HCT116 (cell line): Measurements from ENCODE around the gene PRKCH. TPM values are rescaled to one million over a fixed set of nuclear protein-coding genes. Genes with fewer than 3 reads are reported as not detected.

Experiments used
- ATAC-seq: fragments of 200-7000 bp; cut with Tn5 transposase; 2 replicates; pipeline ENCODE4 v1.9.1; 2020; ENCODE audit warnings: mild to moderate bottlenecking, moderate library complexity
- BruUV-seq: library from RNA; stranded (reverse); fragments of 400-500 nt; replicated peaks from 2 replicates; lab custom pipeline; 2021; lab: Mats Ljungman, UMichigan
- CTCF ChIA-PET: fragments of 300-600 bp; sonication (Branson Sonifier 250); formaldehyde crosslinking; loops from one replicate; lab custom pipeline; 2021; ENCODE audit warnings: antibody characterized with exemption; lab: Charles Lee
- POLR2A ChIA-PET: fragments of 300-600, 350-600 bp; sonication (Branson Sonifier 250); formaldehyde crosslinking; loops from one replicate; lab custom pipeline; 2021; ENCODE audit warnings: antibody characterized with exemption; lab: Charles Lee
- RAD21 ChIA-PET, 2 experiments: fragments of 300-600 bp; sonication (Branson Sonifier 250); formaldehyde crosslinking; loops; one replicate each; lab custom pipeline; 2023; ENCODE audit warnings: low total read pairs in 2 of 2; ENCODE audit not compliant: uncharacterized antibody in 2 of 2, unreplicated experiment in 2 of 2, low non-redundant PET in 1 of 2; lab: Charles Lee
- DNase-seq: peaks from one replicate; pipeline ENCODE4 v3.0.0-alpha.2; 2010; ENCODE audit warnings: low read depth, low spot score
- H2AFZ ChIP-seq: fragments of 200-600 bp; shearing (Covaris generic), sonication (generic); 2 replicates; pipeline ENCODE4 v1.6.1; 2017; ENCODE audit warnings: low read depth, mixed run types, mixed read lengths, antibody characterized with exemption, low read length; ENCODE audit not compliant: poor library complexity, severe bottlenecking
- H3K27ac ChIP-seq: 2 replicates; pipeline ENCODE4 v1.5.1; 2012; ENCODE audit warnings: low read depth, low read length
- H3K27me3 ChIP-seq: fragments of 200-600 bp; sonication (generic); 2 replicates; pipeline ENCODE4 v1.6.1; 2016; ENCODE audit warnings: mixed run types, low read length, mixed read lengths; ENCODE audit not compliant: insufficient read depth
- H3K36me3 ChIP-seq, 2 experiments: fragments of 200-500 bp in 1 of 2; fragments of 200-600 bp in 1 of 2; sonication (Bioruptor generic) in 1 of 2; sonication (generic) in 1 of 2; 2 replicates each; pipeline versions ENCODE4 v1.5.1 to v1.6.1; 2014 to 2016; ENCODE audit warnings: low read length in 2 of 2, inconsistent platforms in 1 of 2, mixed read lengths in 1 of 2, mixed run types in 1 of 2; ENCODE audit not compliant: insufficient read depth in 2 of 2, control insufficient read depth in 1 of 2
- H3K4me1 ChIP-seq, 2 experiments: fragments of 200-600 bp in 1 of 2; sonication (generic) in 1 of 2; 2 replicates each; pipeline versions ENCODE4 v1.5.1 to v1.6.1; 2012 to 2017; ENCODE audit warnings: low read length in 2 of 2, inconsistent platforms in 1 of 2, mild to moderate bottlenecking in 1 of 2, mixed read lengths in 1 of 2, mixed run types in 1 of 2, moderate library complexity in 1 of 2; ENCODE audit not compliant: insufficient read depth in 2 of 2, control insufficient read depth in 1 of 2
- H3K4me2 ChIP-seq: fragments of 200-600 bp; sonication (generic); 2 replicates; pipeline ENCODE4 v1.6.1; 2017; ENCODE audit warnings: mixed run types, low read length, mixed read lengths
- H3K4me3 ChIP-seq, 2 experiments: fragments of 200-600 bp in 1 of 2; sonication (generic) in 1 of 2; replicated peaks in 1 of 2; 2 replicates each; pipeline ENCODE4 v1.5.1; 2011 to 2016; ENCODE audit warnings: low read length in 2 of 2, control low read depth in 1 of 2, low read depth in 1 of 2, mild to moderate bottlenecking in 1 of 2, mixed read lengths in 1 of 2, mixed run types in 1 of 2
- H3K79me2 ChIP-seq: fragments of 200-600 bp; sonication (generic); 2 replicates; pipeline ENCODE4 v1.6.1; 2017; ENCODE audit warnings: mild to moderate bottlenecking, mixed run types, low read length, moderate library complexity, mixed read lengths; ENCODE audit not compliant: insufficient read depth
- H3K9ac ChIP-seq: fragments of 200-600 bp; sonication (generic); 2 replicates; pipeline ENCODE4 v1.6.1; 2016; ENCODE audit warnings: low read length, mixed read lengths
- H3K9me2 ChIP-seq: fragments of 200-600 bp; sonication (generic), shearing (Covaris generic); 2 replicates; pipeline ENCODE4 v1.6.1; 2017; ENCODE audit warnings: mixed run types, mild to moderate bottlenecking, moderate library complexity; ENCODE audit not compliant: insufficient read depth
- H3K9me3 ChIP-seq, 2 experiments: fragments of 200-500 bp in 1 of 2; fragments of 200-600 bp in 1 of 2; sonication (Bioruptor generic) in 1 of 2; sonication (generic) in 1 of 2; 2 replicates each; pipeline ENCODE4 v1.6.1; 2014 to 2017; ENCODE audit warnings: low read length in 2 of 2, mixed read lengths in 2 of 2, inconsistent platforms in 1 of 2, low read depth in 1 of 2, mild to moderate bottlenecking in 1 of 2, mixed run types in 1 of 2, moderate library complexity in 1 of 2; ENCODE audit not compliant: control insufficient read depth in 1 of 2, insufficient read depth in 1 of 2
- H4K20me1 ChIP-seq: fragments of 200-600 bp; sonication (generic), shearing (Covaris generic); 2 replicates; pipeline ENCODE4 v1.6.1; 2017; ENCODE audit warnings: mixed run types, mild to moderate bottlenecking, moderate library complexity; ENCODE audit not compliant: insufficient read depth
- CEBPB ChIP-seq: IDR thresholded peaks from 2 replicates; pipeline ENCODE4 v1.6.1; 2012; ENCODE audit warnings: low read depth
- EGR1 ChIP-seq: IDR thresholded peaks from 2 replicates; pipeline ENCODE4 v1.6.1; 2012; ENCODE audit warnings: low read depth
- EZH2phosphoT487 ChIP-seq: fragments of 200-600 bp; IDR thresholded peaks from 2 replicates; pipeline ENCODE4 v1.6.1; 2018; ENCODE audit warnings: antibody characterized with exemption, borderline replicate concordance
- FOSL1 ChIP-seq: IDR thresholded peaks from 2 replicates; pipeline ENCODE4 v1.6.1; 2012; ENCODE audit warnings: low read depth
- JUND ChIP-seq: IDR thresholded peaks from 2 replicates; pipeline ENCODE4 v1.6.1; 2012
- POLR2A ChIP-seq: IDR thresholded peaks from 2 replicates; pipeline ENCODE4 v1.7.0; 2011; ENCODE audit warnings: borderline replicate concordance; ENCODE audit not compliant: insufficient read depth, insufficient read length; ENCODE audit errors: extremely low read depth
- POLR2AphosphoS5 ChIP-seq: IDR thresholded peaks from 2 replicates; pipeline ENCODE4 v1.6.1; 2011; ENCODE audit warnings: mild to moderate bottlenecking, low read depth, low read length, moderate library complexity
- SIN3A ChIP-seq: IDR thresholded peaks from 2 replicates; pipeline ENCODE4 v1.6.1; 2012; ENCODE audit warnings: low read depth
- SP1 ChIP-seq: IDR thresholded peaks from 2 replicates; pipeline ENCODE4 v1.6.1; 2012; ENCODE audit warnings: low read depth
- SRF ChIP-seq: IDR thresholded peaks from 2 replicates; pipeline ENCODE4 v1.6.1; 2012; ENCODE audit warnings: low read depth
- ZFX ChIP-seq: fragments of 450-650 bp; IDR thresholded peaks from 2 replicates; pipeline ENCODE4 v1.6.1; 2017
- intact Hi-C: fragments of 100-400 bp; cut with micrococcal nuclease; formaldehyde crosslinking; loops from 2 replicates; pipeline ENCODE4 v1.10.0; 2022
- total RNA-seq: library from RNA; stranded (reverse); gene quantifications from one replicate; pipeline ENCODE4 v1.2.1, GENCODE V29; 2021; ENCODE audit not compliant: unreplicated experiment
- TF ChIP-seq, protein P1 (sequence below): IDR thresholded peaks from 2 replicates; pipeline ENCODE4 v1.6.1; 2011; ENCODE audit warnings: mild to moderate bottlenecking, low read length, moderate library complexity; ENCODE audit not compliant: insufficient replicate concordance; ENCODE audit errors: extremely low read depth
- TF ChIP-seq, protein P2 (sequence below): IDR thresholded peaks from 2 replicates; pipeline ENCODE4 v1.6.1; 2012
- TF ChIP-seq, protein P3 (sequence below): IDR thresholded peaks from 2 replicates; pipeline ENCODE4 v1.6.1; 2012

Gene PRKCH
- total RNA-seq, 1 experiment from 2014 or later, result 16.6 TPM

- Histone ChIP-seq H3K9me2 (no peaks in the 10 kb centered on the region), H3K4me3 (no peak overlapping the region), H3K27me3 (no peaks in the 10 kb centered on the region), H3K9me3 (no peaks in the 10 kb centered on the region), H4K20me1 (no peaks in the 10 kb centered on the region), H2AFZ (no peak overlapping the region), H3K4me2 (no peak overlapping the region), H3K9ac (no peak overlapping the region), H3K4me1 (peaks cover 0 to 9% of the 10 kb centered on the region in 2 experiments; a peak in 1 of 4 replicates), H3K36me3 (no peaks in the 10 kb centered on the region), H3K27ac (no peak overlapping the region), H3K79me2 (no peaks in the 10 kb centered on the region)
- no peak for TF ChIP-seq EZH2phosphoT487
- no peak for TF ChIP-seq SRF
- TF ChIP-seq FOSL1, result no peak
- no peak for TF ChIP-seq ZFX
- TF ChIP-seq POLR2AphosphoS5, result no peak
- no peak for TF ChIP-seq JUND
- TF ChIP-seq, protein P1, sequence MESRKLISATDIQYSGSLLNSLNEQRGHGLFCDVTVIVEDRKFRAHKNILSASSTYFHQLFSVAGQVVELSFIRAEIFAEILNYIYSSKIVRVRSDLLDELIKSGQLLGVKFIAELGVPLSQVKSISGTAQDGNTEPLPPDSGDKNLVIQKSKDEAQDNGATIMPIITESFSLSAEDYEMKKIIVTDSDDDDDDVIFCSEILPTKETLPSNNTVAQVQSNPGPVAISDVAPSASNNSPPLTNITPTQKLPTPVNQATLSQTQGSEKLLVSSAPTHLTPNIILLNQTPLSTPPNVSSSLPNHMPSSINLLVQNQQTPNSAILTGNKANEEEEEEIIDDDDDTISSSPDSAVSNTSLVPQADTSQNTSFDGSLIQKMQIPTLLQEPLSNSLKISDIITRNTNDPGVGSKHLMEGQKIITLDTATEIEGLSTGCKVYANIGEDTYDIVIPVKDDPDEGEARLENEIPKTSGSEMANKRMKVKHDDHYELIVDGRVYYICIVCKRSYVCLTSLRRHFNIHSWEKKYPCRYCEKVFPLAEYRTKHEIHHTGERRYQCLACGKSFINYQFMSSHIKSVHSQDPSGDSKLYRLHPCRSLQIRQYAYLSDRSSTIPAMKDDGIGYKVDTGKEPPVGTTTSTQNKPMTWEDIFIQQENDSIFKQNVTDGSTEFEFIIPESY, result no peak
- TF ChIP-seq SIN3A, result no peak
- no peak for TF ChIP-seq POLR2A
- no peak for TF ChIP-seq EGR1
- TF ChIP-seq, protein P2, sequence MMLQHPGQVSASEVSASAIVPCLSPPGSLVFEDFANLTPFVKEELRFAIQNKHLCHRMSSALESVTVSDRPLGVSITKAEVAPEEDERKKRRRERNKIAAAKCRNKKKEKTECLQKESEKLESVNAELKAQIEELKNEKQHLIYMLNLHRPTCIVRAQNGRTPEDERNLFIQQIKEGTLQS, result no peak
- no peak for TF ChIP-seq SP1
- TF ChIP-seq, protein P3, sequence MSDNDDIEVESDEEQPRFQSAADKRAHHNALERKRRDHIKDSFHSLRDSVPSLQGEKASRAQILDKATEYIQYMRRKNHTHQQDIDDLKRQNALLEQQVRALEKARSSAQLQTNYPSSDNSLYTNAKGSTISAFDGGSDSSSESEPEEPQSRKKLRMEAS, result no peak
- TF ChIP-seq CEBPB, result no peak
- intact Hi-C loops, result no loop called here
- ChIA-PET POLR2A (no interaction called here), CTCF (interaction anchor here (0.9 kb wide), 1 partner anchor 9 kb away, joined by 4 read pairs; no protein-coding TSS in a partner anchor), RAD21 (interaction anchor here in 1 of 2 experiments (0.6 kb wide), 1 partner anchor 18 kb away, joined by 3 read pairs; no protein-coding TSS in a partner anchor)
- ATAC-seq (no peak), DNase-seq (no peak)
- BruUV-seq, result no TSS peak
Observed at GRCh38 chr14:61287196-61287595, 34.2 kb upstream of the PRKCH start.
